Measurements from ENCODE around the gene MSN.

Gene MSN

DNA sequence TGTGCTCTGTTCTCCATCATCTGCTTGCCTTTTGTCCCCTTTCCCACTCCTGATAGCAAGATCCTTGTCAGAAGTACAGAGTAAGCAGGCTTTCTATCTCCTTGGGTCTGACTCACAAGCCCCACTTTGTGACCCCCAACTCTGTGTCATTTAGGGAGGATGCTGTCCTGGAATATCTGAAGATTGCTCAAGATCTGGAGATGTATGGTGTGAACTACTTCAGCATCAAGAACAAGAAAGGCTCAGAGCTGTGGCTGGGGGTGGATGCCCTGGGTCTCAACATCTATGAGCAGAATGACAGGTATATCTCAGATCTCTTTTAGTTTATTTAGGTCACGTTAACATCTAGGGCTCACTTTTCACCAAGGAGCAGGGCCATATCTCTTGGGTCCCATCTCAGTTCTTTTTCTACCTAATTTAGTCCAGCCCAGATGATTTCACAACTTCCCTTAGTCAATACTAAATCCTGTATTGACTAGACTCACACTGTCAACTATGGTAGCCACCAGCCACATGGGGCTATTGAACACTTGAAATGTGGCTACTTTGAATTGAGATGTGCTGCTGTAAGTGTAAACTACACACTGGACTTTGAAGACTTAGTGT, 64.3 kb downstream of the MSN start (continued):
- TF ChIP-seq PRDM2 (tag by site-specific recombination; IDR thresholded peaks at IDR 0.05; ENCODE audit: borderline replicate concordance), result no peak

GRCh38 chrX:65740909-65741308, 73.5 kb downstream of the MSN start:
- Histone ChIP-seq H3K9me3 (ENCODE audit: control insufficient read depth, insufficient read depth, low read depth, low read length) (no peaks in the 10 kb centered on the region), H3K4me3 (ENCODE audit: low read depth, low read length) (no peak overlapping the region), H3K27ac (ENCODE audit: extremely low read depth, low read depth, low read length) (no peak overlapping the region), H3K36me3 (ENCODE audit: control insufficient read depth in 2 of 2, insufficient read depth in 1 of 2, low read length in 2 of 2) (peaks cover 0 to 47% of the 10 kb centered on the region in 2 experiments; a peak in 2 of 3 replicates), H3K4me1 (ENCODE audit: control insufficient read depth, insufficient read depth, low read length) (no peaks in the 10 kb centered on the region)
- TF ChIP-seq EGR2 (tag by site-specific recombination; IDR thresholded peaks at IDR 0.05; ENCODE audit: low read depth) (no peak), ZNF660 (tag by site-specific recombination; IDR thresholded peaks at IDR 0.05) (no peak), ZSCAN4 (tag by site-specific recombination; IDR thresholded peaks at IDR 0.05) (no peak), ZNF211 (tag by site-specific recombination; IDR thresholded peaks at IDR 0.05; ENCODE audit: low read depth) (no peak), TCF7L2 (IDR thresholded peaks at IDR 0.05; ENCODE audit: borderline replicate concordance, low read depth, low read length) (no peak), YY2 (tag by site-specific recombination; IDR thresholded peaks at IDR 0.05) (no peak), ZNF791 (tag by site-specific recombination; IDR thresholded peaks at IDR 0.05) (no peak), ZNF175 (tag by site-specific recombination; IDR thresholded peaks at IDR 0.05) (no peak), HOXD13 (CRISPR knock-in tag; IDR thresholded peaks at IDR 0.05; ENCODE audit: borderline replicate concordance) (no peak), GLI4 (tag by site-specific recombination; IDR thresholded peaks at IDR 0.05) (no peak), ZNF391 (tag by site-specific recombination; IDR thresholded peaks at IDR 0.05; ENCODE audit: borderline replicate concordance, low read depth) (no peak), ZNF10 (tag by site-specific recombination; IDR thresholded peaks at IDR 0.05) (no peak), ZNF530 (tag by site-specific recombination; IDR thresholded peaks at IDR 0.05; ENCODE audit: low read depth) (no peak), ZSCAN30 (tag by site-specific recombination; IDR thresholded peaks at IDR 0.05) (no peak), ZFHX2 (tag by site-specific recombination; conservative IDR thresholded peaks at IDR 0.05) (no peak), PBX3 (CRISPR knock-in tag; IDR thresholded peaks at IDR 0.05) (no peak), ZFP3 (tag by site-specific recombination; IDR thresholded peaks at IDR 0.05; ENCODE audit: low read depth) (no peak), ZNF785 (tag by site-specific recombination; IDR thresholded peaks at IDR 0.05) (no peak)
- TF ChIP-seq, protein P1, sequence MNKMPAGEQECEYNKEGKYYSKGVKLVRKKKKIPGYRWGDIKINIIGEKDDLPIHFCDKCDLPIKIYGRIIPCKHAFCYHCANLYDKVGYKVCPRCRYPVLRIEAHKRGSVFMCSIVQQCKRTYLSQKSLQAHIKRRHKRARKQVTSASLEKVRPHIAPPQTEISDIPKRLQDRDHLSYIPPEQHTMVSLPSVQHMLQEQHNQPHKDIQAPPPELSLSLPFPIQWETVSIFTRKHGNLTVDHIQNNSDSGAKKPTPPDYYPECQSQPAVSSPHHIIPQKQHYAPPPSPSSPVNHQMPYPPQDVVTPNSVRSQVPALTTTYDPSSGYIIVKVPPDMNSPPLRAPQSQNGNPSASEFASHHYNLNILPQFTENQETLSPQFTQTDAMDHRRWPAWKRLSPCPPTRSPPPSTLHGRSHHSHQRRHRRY (tag by site-specific recombination; IDR thresholded peaks at IDR 0.05), result no peak
- TF ChIP-seq, protein P2, sequence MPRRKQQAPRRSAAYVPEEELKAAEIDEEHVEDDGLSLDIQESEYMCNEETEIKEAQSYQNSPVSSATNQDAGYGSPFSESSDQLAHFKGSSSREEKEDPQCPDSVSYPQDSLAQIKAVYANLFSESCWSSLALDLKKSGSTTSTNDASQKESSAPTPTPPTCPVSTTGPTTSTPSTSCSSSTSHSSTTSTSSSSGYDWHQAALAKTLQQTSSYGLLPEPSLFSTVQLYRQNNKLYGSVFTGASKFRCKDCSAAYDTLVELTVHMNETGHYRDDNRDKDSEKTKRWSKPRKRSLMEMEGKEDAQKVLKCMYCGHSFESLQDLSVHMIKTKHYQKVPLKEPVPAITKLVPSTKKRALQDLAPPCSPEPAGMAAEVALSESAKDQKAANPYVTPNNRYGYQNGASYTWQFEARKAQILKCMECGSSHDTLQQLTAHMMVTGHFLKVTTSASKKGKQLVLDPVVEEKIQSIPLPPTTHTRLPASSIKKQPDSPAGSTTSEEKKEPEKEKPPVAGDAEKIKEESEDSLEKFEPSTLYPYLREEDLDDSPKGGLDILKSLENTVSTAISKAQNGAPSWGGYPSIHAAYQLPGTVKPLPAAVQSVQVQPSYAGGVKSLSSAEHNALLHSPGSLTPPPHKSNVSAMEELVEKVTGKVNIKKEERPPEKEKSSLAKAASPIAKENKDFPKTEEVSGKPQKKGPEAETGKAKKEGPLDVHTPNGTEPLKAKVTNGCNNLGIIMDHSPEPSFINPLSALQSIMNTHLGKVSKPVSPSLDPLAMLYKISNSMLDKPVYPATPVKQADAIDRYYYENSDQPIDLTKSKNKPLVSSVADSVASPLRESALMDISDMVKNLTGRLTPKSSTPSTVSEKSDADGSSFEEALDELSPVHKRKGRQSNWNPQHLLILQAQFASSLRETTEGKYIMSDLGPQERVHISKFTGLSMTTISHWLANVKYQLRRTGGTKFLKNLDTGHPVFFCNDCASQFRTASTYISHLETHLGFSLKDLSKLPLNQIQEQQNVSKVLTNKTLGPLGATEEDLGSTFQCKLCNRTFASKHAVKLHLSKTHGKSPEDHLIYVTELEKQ (tag by site-specific recombination; IDR thresholded peaks at IDR 0.05; ENCODE audit: borderline replicate concordance), result no peak
- CTCF ChIA-PET, result interaction anchor here (0.8 kb wide), 1 partner anchor 245 kb away, joined by 3 read pairs; no protein-coding TSS in a partner anchor
- POLR2A ChIA-PET, result no interaction called here
